ENCODE data around the gene KITLG. TPM values are rescaled to one million over a fixed set of nuclear protein-coding genes. Genes with fewer than 3 reads are reported as not detected.

The KITLG gene
- total and polyA plus RNA-seq, 12 donors, result 3.6 to 20.5 (median 8.6) TPM

GRCh38 chr12:88558340-88558867, 21.9 kb downstream of the KITLG start:
- H3K9me3 ChIP-seq, result no peaks in the 10 kb centered on the region
- TF ChIP-seq, protein P1, sequence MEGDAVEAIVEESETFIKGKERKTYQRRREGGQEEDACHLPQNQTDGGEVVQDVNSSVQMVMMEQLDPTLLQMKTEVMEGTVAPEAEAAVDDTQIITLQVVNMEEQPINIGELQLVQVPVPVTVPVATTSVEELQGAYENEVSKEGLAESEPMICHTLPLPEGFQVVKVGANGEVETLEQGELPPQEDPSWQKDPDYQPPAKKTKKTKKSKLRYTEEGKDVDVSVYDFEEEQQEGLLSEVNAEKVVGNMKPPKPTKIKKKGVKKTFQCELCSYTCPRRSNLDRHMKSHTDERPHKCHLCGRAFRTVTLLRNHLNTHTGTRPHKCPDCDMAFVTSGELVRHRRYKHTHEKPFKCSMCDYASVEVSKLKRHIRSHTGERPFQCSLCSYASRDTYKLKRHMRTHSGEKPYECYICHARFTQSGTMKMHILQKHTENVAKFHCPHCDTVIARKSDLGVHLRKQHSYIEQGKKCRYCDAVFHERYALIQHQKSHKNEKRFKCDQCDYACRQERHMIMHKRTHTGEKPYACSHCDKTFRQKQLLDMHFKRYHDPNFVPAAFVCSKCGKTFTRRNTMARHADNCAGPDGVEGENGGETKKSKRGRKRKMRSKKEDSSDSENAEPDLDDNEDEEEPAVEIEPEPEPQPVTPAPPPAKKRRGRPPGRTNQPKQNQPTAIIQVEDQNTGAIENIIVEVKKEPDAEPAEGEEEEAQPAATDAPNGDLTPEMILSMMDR (IDR thresholded peaks at IDR 0.05), result no peak
- 74 to 78% methylated on average over 3 of the region's 3 CpGs for WGBS, 2 donors
- H3K36me3 ChIP-seq, result no peaks in the 10 kb centered on the region
- intact Hi-C loops (cut with DNase I), result no loop called here
- no peaks in the 10 kb centered on the region for H3K27me3 ChIP-seq
- DNase-seq (no peak), ATAC-seq (no peak)
- no peak overlapping the region for H3K27ac ChIP-seq
- H3K4me3 ChIP-seq, result no peak overlapping the region
- peaks cover 0 to 42% (median 13%) of the 10 kb centered on the region in 9 donors for H3K4me1 ChIP-seq

GRCh38 chr12:88556213-88556774, 24.0 kb downstream of the KITLG start:
- H3K36me3 ChIP-seq, result no peaks in the 10 kb centered on the region
- peak overlapping the region in 1 of 10 donors; percentile 27 for H3K27ac ChIP-seq
- ATAC-seq (no peak), DNase-seq (no peak)
- no peaks in the 10 kb centered on the region for H3K9me3 ChIP-seq
- no peaks in the 10 kb centered on the region for H3K27me3 ChIP-seq
- TF ChIP-seq, protein P1 (IDR thresholded peaks at IDR 0.05), result no peak
- 55 to 77% methylated on average over 2 of the region's 2 CpGs for WGBS, 2 donors
- no peak overlapping the region for H3K4me3 ChIP-seq
- peaks cover 0 to 63% (median 24%) of the 10 kb centered on the region in 9 donors for H3K4me1 ChIP-seq
- intact Hi-C loops (cut with DNase I), result no loop called here

DNA sequence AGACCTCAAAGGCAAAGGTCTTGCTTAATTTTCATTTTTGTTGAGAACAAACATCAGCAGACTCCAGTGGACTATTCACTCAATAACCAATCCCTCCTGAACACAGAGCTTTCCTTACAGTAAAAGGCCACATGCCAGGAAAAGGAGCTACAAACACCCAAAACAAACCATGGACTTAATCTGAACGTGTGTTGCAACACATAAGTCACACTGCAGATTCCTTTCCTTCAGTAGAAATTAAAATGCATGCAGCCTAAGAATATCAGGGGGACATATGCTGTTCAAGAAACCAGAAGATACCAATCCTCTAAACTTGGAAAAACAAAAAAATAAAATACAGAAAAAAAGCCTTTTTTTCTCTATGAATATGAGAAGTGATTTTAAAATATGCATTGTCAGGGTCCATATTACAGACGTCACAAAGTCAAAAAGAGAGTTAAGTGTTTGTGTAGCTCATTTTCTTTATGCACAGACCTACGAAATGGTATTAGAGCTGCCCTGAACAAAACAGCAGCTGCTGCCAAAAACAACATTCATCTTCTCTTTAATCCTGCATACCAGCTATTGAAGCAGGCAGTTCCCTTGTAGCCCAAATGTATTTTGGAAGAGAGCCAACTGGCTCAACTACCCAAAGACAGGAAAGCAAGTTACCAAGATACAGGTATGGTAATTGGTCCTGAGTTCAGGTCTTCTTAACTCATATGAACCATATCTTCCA, 26.2 kb downstream of the KITLG start:
- 23 to 31% methylated on average over 3 of the region's 3 CpGs for WGBS, 2 donors
- H3K9me3 ChIP-seq, result no peaks in the 10 kb centered on the region
- H3K36me3 ChIP-seq, result no peaks in the 10 kb centered on the region
- no peaks in the 10 kb centered on the region for H3K27me3 ChIP-seq
- ATAC-seq (peak in 5 of 8 donors; percentile 13 to 62 (median 53)), DNase-seq (no peak)
- TF ChIP-seq, protein P1 (IDR thresholded peaks at IDR 0.05), result no peak
- intact Hi-C loops (cut with DNase I), result no loop called here
- peak overlapping the region in 3 of 10 donors; percentile 26 to 45 (median 31) for H3K27ac ChIP-seq
- no peak overlapping the region for H3K4me3 ChIP-seq
- peaks cover 0 to 73% (median 32%) of the 10 kb centered on the region in 9 donors for H3K4me1 ChIP-seq

DNA sequence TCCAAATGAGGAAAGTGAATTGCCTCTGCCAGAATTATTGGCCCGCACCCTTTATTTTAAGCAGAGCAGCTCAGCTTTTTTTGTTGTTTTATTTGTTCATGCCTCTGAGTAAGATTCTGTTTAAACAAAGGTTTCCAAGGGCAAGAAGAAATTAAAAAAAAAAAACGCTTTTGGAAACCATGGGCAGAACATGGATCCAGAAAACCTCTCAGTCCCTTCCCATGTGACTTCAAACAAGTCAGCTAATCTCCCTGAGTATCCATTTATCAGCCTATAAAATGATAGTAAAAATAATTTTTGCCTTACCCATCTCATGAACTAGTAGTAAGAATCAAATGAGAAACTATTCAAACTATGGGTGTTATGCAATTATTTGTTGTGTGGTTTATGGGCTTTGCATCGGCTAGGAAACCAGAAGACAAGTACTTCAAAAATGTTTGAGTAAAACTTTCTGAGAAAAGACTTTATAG, 27.6 kb downstream of the KITLG start:
- 45 to 55% methylated on average over 3 of the region's 3 CpGs for WGBS, 2 donors
- ATAC-seq, result no peak
- Histone ChIP-seq H3K27ac (peak overlapping the region in 4 of 10 donors; percentile 15 to 45 (median 28)), H3K9me3 (no peaks in the 10 kb centered on the region), H3K4me3 (no peak overlapping the region), H3K27me3 (no peaks in the 10 kb centered on the region), H3K4me1 (peaks cover 0 to 83% (median 32%) of the 10 kb centered on the region in 9 donors), H3K36me3 (no peaks in the 10 kb centered on the region)
- TF ChIP-seq, protein P1 (IDR thresholded peaks at IDR 0.05), result no peak
- intact Hi-C loops (cut with DNase I), result no loop called here
- DNase-seq, result no peak

Data from heart right ventricle (tissue), 16 donors.